Measurements from ENCODE around the gene AGK. TPM values are rescaled to one million over a fixed set of nuclear protein-coding genes. Genes with fewer than 3 reads are reported as not detected.

AGK gene
- total RNA-seq, 4 donors from 2014 or later, result 11.8 to 73.8 (median 38.4) TPM

- no peak for DNase-seq
- TF ChIP-seq CTCF (IDR thresholded peaks at IDR 0.05), result no peak
- H3K4me3 ChIP-seq, result no peak overlapping the region
- H3K36me3 ChIP-seq, result no peaks in the 10 kb centered on the region
- H3K27me3 ChIP-seq, result no peaks in the 10 kb centered on the region
- no peak overlapping the region for H3K27ac ChIP-seq
- no peaks in the 10 kb centered on the region for H3K9me3 ChIP-seq
- intact Hi-C loops (cut with DNase I; ENCODE audit: low total_unique reads), result no loop called here
- H3K4me1 ChIP-seq, result no peaks in the 10 kb centered on the region
Measured at GRCh38 chr7:141693082-141693481, 141.9 kb downstream of the AGK start.

- no peak for DNase-seq
- H3K4me3 ChIP-seq, result no peak overlapping the region
- no peaks in the 10 kb centered on the region for H3K36me3 ChIP-seq
- H3K27ac ChIP-seq, result no peak overlapping the region
- H3K9me3 ChIP-seq, result no peaks in the 10 kb centered on the region
- TF ChIP-seq CTCF (IDR thresholded peaks at IDR 0.05), result no peak
- no peak for TF ChIP-seq POLR2A (IDR thresholded peaks at IDR 0.05)
- no peaks in the 10 kb centered on the region for H3K27me3 ChIP-seq
- intact Hi-C loops (cut with DNase I; ENCODE audit: low total_unique reads), result no loop called here
- no peaks in the 10 kb centered on the region for H3K4me1 ChIP-seq
Measured at GRCh38 chr7:141695803-141696289, 144.6 kb downstream of the AGK start.

- Histone ChIP-seq H3K27ac (no peak overlapping the region), H3K4me3 (no peak overlapping the region), H3K27me3 (no peaks in the 10 kb centered on the region), H3K36me3 (no peaks in the 10 kb centered on the region), H3K9me3 (no peaks in the 10 kb centered on the region), H3K4me1 (no peaks in the 10 kb centered on the region)
- intact Hi-C loops (cut with DNase I; ENCODE audit: low total_unique reads), result no loop called here
- no peak for DNase-seq
- TF ChIP-seq POLR2A (IDR thresholded peaks at IDR 0.05) (no peak), CTCF (IDR thresholded peaks at IDR 0.05) (no peak)
Measured at GRCh38 chr7:141696348-141696747, 145.1 kb downstream of the AGK start.

GRCh38 chr7:141697211-141697871 lies 146.1 kb downstream of the AGK start:
- no peak for DNase-seq
- intact Hi-C loops (cut with DNase I; ENCODE audit: low total_unique reads), result no loop called here
- no peaks in the 10 kb centered on the region for H3K9me3 ChIP-seq
- no peak for TF ChIP-seq POLR2A (IDR thresholded peaks at IDR 0.05)
- H3K36me3 ChIP-seq, result no peaks in the 10 kb centered on the region
- no peaks in the 10 kb centered on the region for H3K27me3 ChIP-seq
- no peak overlapping the region for H3K4me3 ChIP-seq
- H3K4me1 ChIP-seq, result no peaks in the 10 kb centered on the region
- H3K27ac ChIP-seq, result no peak overlapping the region

GRCh38 chr7:141698247-141699015 lies 147.2 kb downstream of the AGK start:
- intact Hi-C loops (cut with DNase I; ENCODE audit: low total_unique reads), result no loop called here
- H3K9me3 ChIP-seq, result no peaks in the 10 kb centered on the region
- H3K27me3 ChIP-seq, result no peaks in the 10 kb centered on the region
- TF ChIP-seq POLR2A (IDR thresholded peaks at IDR 0.05) (no peak), CTCF (IDR thresholded peaks at IDR 0.05) (no peak)
- H3K4me3 ChIP-seq, result no peak overlapping the region
- H3K36me3 ChIP-seq, result no peaks in the 10 kb centered on the region
- no peak overlapping the region for H3K27ac ChIP-seq
- no peak for DNase-seq
- H3K4me1 ChIP-seq, result no peaks in the 10 kb centered on the region

All from uterus (tissue), 4 donors.